Measurements from ENCODE around the gene NME2.

NME2 gene

DNA sequence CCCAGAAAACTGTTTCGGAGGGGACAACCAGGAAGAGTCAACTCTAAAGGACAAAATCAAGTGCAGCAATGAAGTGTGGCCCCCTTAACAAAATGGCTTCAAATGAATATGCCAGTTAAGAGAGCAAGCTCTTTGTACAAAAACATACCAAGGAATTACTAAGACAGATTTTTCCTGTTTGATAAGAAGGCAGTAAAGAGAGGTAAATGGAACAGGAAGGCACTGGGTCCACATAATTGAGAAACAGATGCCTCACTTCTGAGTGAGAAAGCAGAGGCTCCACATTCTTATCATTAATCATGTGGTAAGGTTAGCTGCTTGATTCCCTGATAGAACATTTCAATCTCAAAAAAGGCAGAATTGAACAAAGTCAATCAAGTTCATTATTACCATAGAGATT is 48.7 kb downstream of the NME2 start:
- FAIRE-seq, result no peak

DNA sequence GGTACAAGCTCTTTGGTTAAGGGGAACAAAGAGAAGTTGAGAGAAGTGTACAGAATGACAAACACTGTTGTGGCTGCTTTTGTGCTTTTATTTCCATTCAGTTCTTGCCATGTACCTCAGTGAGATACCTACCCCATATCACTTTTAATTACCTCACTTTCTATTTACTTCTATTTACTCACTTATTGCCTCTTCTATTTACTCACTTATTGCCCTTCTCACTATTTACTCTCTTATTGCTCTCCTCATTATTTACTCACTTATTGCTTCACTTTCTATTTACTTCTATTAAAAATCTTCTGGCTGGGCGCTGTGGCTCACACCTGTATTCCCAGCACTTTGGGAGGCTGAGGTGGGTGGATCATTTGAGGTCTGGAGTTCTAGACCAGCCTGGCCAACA is 51.7 kb downstream of the NME2 start:
- no peak for FAIRE-seq

DNA sequence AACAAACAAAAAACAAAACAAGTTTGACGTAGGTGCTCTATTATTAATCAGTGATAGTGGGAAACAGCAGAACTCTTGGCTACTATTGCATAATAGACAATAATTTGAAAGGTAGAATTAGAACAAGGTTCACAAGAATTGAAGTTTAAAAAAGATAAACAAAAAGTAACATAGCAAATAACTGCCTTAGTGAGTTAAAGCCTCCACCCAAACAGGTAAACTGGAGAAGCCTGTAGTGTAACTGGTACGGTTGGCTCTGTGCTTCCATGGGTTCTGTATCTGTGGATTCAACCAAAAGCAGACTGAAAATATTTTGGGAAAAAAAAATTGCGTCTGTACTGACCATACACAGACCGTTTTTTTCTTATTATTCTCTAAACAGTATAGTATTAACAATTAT is 55.1 kb downstream of the NME2 start:
- no peak for FAIRE-seq

Data from TTC549 (cell line).